GM12878 (cell line): ENCODE measurements around the gene SCD5.

Experiments used
- CEBPB ChIP-seq, 2 experiments: fragments of 150-350 bp in 1 of 2; IDR thresholded peaks; 2 replicates each; pipeline ENCODE4 v1.6.1; 2012 to 2014; ENCODE audit warnings: low read depth in 2 of 2, low read length in 2 of 2, borderline replicate concordance in 1 of 2, inconsistent platforms in 1 of 2
- CTCF ChIP-seq, 3 experiments: IDR thresholded peaks in 2 of 3; conservative IDR thresholded peaks in 1 of 3; 2 replicates each; pipeline ENCODE4 v1.5.1; 2011; ENCODE audit warnings: low read depth in 3 of 3, low read length in 3 of 3, mild to moderate bottlenecking in 3 of 3, control low read depth in 2 of 3, moderate library complexity in 2 of 3, inconsistent platforms in 1 of 3, mixed read lengths in 1 of 3; ENCODE audit not compliant: control insufficient read depth in 2 of 3, insufficient read depth in 1 of 3; ENCODE audit errors: extremely low read depth in 1 of 3
- DPF2 ChIP-seq: fragments of 450-650 bp; IDR thresholded peaks from 2 replicates; pipeline ENCODE4 v1.6.1; 2017; ENCODE audit warnings: mild to moderate bottlenecking
- ESRRA ChIP-seq: IDR thresholded peaks from 2 replicates; pipeline ENCODE4 v1.6.1; 2012; ENCODE audit warnings: mild to moderate bottlenecking, low read length, improper control_type of control experiment
- MYC ChIP-seq: IDR thresholded peaks from 2 replicates; pipeline ENCODE4 v1.6.1; 2011; ENCODE audit warnings: mild to moderate bottlenecking, low read length, moderate library complexity, inconsistent platforms; ENCODE audit not compliant: insufficient read depth, insufficient replicate concordance, insufficient read length, severe bottlenecking
- NFYB ChIP-seq: IDR thresholded peaks from 2 replicates; pipeline ENCODE4 v1.6.1; 2011; ENCODE audit warnings: low read depth, mild to moderate bottlenecking, low read length, improper control_type of control experiment, moderate library complexity; ENCODE audit not compliant: insufficient read depth
- POLR2A ChIP-seq: IDR thresholded peaks from 2 replicates; pipeline ENCODE4 v1.6.1; 2011; ENCODE audit warnings: low read depth, mild to moderate bottlenecking, low read length

GRCh38 chr4:82591592-82591991 lies 207.0 kb downstream of the SCD5 start:
- TF ChIP-seq ESRRA (no peak), CEBPB (IDR thresholded peaks at IDR 0.05; ENCODE audit: borderline replicate concordance in 1 of 2, low read depth in 2 of 2, low read length in 2 of 2) (no peak), POLR2A (no peak), DPF2 (no peak), NFYB (no peak), MYC (no peak), CTCF (IDR thresholded peaks at IDR 0.05 in 2 of 3, conservative IDR thresholded peaks at IDR 0.05 in 1 of 3; ENCODE audit: control insufficient read depth in 2 of 3, extremely low read depth in 1 of 3, insufficient read depth in 1 of 3, low read depth in 3 of 3, low read length in 3 of 3) (no peak)
